ENCODE data around the gene MACROD2.
"Not testable (repeated sequence)": the region's sequence is repeated elsewhere in the genome, so short reads cannot be mapped to it uniquely, and the experiment has no call there.

MACROD2 gene

GRCh38 chr20:14467104-14467827, 471.9 kb downstream of the MACROD2 start:
- DNase-seq (ENCODE audit: low read depth, low spot score): not testable (repeated sequence)

GRCh38 chr20:14470231-14470899, 475.0 kb downstream of the MACROD2 start:
- no peak for DNase-seq (ENCODE audit: low read depth, low spot score)

- no peak for DNase-seq (ENCODE audit: low read depth, low spot score)
Observed at GRCh38 chr20:14470977-14471661, 475.8 kb downstream of the MACROD2 start.

- no peak for DNase-seq (ENCODE audit: low read depth, low spot score)
Observed at GRCh38 chr20:14477125-14477524, 481.8 kb downstream of the MACROD2 start.

- no peak for DNase-seq (ENCODE audit: low read depth, low spot score)
Observed at GRCh38 chr20:14478126-14478525, 482.8 kb downstream of the MACROD2 start.

- DNase-seq (ENCODE audit: low read depth, low spot score): no peak
Observed at GRCh38 chr20:14481863-14482262, 486.5 kb downstream of the MACROD2 start.

- DNase-seq (ENCODE audit: low read depth, low spot score): no peak
Observed at GRCh38 chr20:14488212-14488611, 492.9 kb downstream of the MACROD2 start.

- DNase-seq (ENCODE audit: low read depth, low spot score): no peak
Observed at GRCh38 chr20:14488756-14489479, 493.6 kb downstream of the MACROD2 start.

- DNase-seq (ENCODE audit: low read depth, low spot score): no peak
Observed at GRCh38 chr20:14489544-14489943, 494.2 kb downstream of the MACROD2 start.

- DNase-seq (ENCODE audit: low read depth, low spot score): no peak
Observed at GRCh38 chr20:14491436-14491835, 496.1 kb downstream of the MACROD2 start.

GRCh38 chr20:14493408-14493807, 498.1 kb downstream of the MACROD2 start:
- DNase-seq (ENCODE audit: low read depth, low spot score): no peak

GRCh38 chr20:14494355-14494754, 499.0 kb downstream of the MACROD2 start:
- no peak for DNase-seq (ENCODE audit: low read depth, low spot score)

GRCh38 chr20:14495066-14495465, 499.8 kb downstream of the MACROD2 start:
- no peak for DNase-seq (ENCODE audit: low read depth, low spot score)

- DNase-seq (ENCODE audit: low read depth, low spot score): no peak
Observed at GRCh38 chr20:14497004-14497403, 501.7 kb downstream of the MACROD2 start.

- no peak for DNase-seq (ENCODE audit: low read depth, low spot score)
Observed at GRCh38 chr20:14498772-14499171, 503.5 kb downstream of the MACROD2 start.

GRCh38 chr20:14505476-14505875, 510.2 kb downstream of the MACROD2 start:
- no peak for DNase-seq (ENCODE audit: low read depth, low spot score)

- no peak for DNase-seq (ENCODE audit: low read depth, low spot score)
Observed at GRCh38 chr20:14507711-14508110, 512.4 kb downstream of the MACROD2 start.

GRCh38 chr20:14510341-14510740, 515.0 kb downstream of the MACROD2 start:
- no peak for DNase-seq (ENCODE audit: low read depth, low spot score)

- DNase-seq (ENCODE audit: low read depth, low spot score): no peak
Observed at GRCh38 chr20:14512839-14513238, 517.5 kb downstream of the MACROD2 start.

GRCh38 chr20:14518648-14519047, 523.3 kb downstream of the MACROD2 start:
- DNase-seq (ENCODE audit: low read depth, low spot score): no peak

GRCh38 chr20:14521016-14521415, 525.7 kb downstream of the MACROD2 start:
- no peak for DNase-seq (ENCODE audit: low read depth, low spot score)

- DNase-seq (ENCODE audit: low read depth, low spot score): no peak
Observed at GRCh38 chr20:14521436-14521835, 526.1 kb downstream of the MACROD2 start.
